ENCODE measurements around the gene EYS.

EYS gene

GRCh38 chr6:64064919-64065318, 1642.1 kb downstream of the EYS start:
- Histone ChIP-seq H3K4me1 (ENCODE audit: control insufficient read depth, insufficient read depth, low read depth, low read length) (no peaks in the 10 kb centered on the region), H2BK12ac (ENCODE audit: low read length in 2 of 2) (no peak overlapping the region), H4K8ac (ENCODE audit: low read length) (no peak overlapping the region), H3K36me3 (ENCODE audit: control insufficient read depth in 1 of 2, insufficient read depth in 2 of 2, low read depth in 1 of 2, low read length in 2 of 2) (no peaks in the 10 kb centered on the region), H3K79me1 (replicated peaks; ENCODE audit: low read length, poor library complexity, severe bottlenecking) (no peaks in the 10 kb centered on the region), H2BK120ac (ENCODE audit: low read depth, low read length) (no peak overlapping the region), H2AK5ac (ENCODE audit: low read length, severe bottlenecking) (no peak overlapping the region), H2AFZ (ENCODE audit: low read depth, low read length) (no peak overlapping the region), H2BK5ac (ENCODE audit: low read depth, low read length, poor library complexity, severe bottlenecking) (no peak overlapping the region), H3K9me3 (ENCODE audit: control insufficient read depth, low read length) (no peaks in the 10 kb centered on the region), H3K9ac (ENCODE audit: low read length) (peak overlapping the region; percentile 8), H3K18ac (ENCODE audit: low read depth in 1 of 2, low read length in 2 of 2) (no peak overlapping the region), H4K91ac (ENCODE audit: low read length) (no peak overlapping the region), H3K4me2 (ENCODE audit: low read length, poor library complexity, severe bottlenecking) (no peak overlapping the region), H3K4me3 (ENCODE audit: insufficient read depth in 1 of 2, low read depth in 1 of 2, low read length in 2 of 2) (no peak overlapping the region), H3K4ac (ENCODE audit: low read depth in 1 of 2, low read length in 2 of 2) (no peak overlapping the region), H2BK15ac (ENCODE audit: low read depth, poor library complexity, severe bottlenecking) (no peak overlapping the region), H3K14ac (ENCODE audit: low read length in 2 of 2) (no peak overlapping the region), H3K27ac (ENCODE audit: low read length, poor library complexity, severe bottlenecking) (no peak overlapping the region), H3K23ac (ENCODE audit: low read length in 2 of 2) (no peak overlapping the region), H3K27me3 (ENCODE audit: control insufficient read depth in 1 of 2, insufficient read depth in 1 of 2, low read length in 2 of 2) (no peaks in the 10 kb centered on the region)
- WGBS, result no CpG with 5 or more reads among the region's 1 CpG
- no peak for DNase-seq

- Histone ChIP-seq H3K14ac (ENCODE audit: low read length in 2 of 2) (no peak overlapping the region), H3K79me1 (replicated peaks; ENCODE audit: low read length, poor library complexity, severe bottlenecking) (no peaks in the 10 kb centered on the region), H3K4me2 (ENCODE audit: low read length, poor library complexity, severe bottlenecking) (no peak overlapping the region), H3K4me3 (ENCODE audit: insufficient read depth in 1 of 2, low read depth in 1 of 2, low read length in 2 of 2) (no peak overlapping the region), H3K27me3 (ENCODE audit: control insufficient read depth in 1 of 2, insufficient read depth in 1 of 2, low read length in 2 of 2) (no peaks in the 10 kb centered on the region), H3K9me3 (ENCODE audit: control insufficient read depth, low read length) (no peaks in the 10 kb centered on the region), H3K4me1 (ENCODE audit: control insufficient read depth, insufficient read depth, low read depth, low read length) (no peaks in the 10 kb centered on the region), H3K4ac (ENCODE audit: low read depth in 1 of 2, low read length in 2 of 2) (no peak overlapping the region), H4K91ac (ENCODE audit: low read length) (no peak overlapping the region), H4K8ac (ENCODE audit: low read length) (no peak overlapping the region), H2BK12ac (ENCODE audit: low read length in 2 of 2) (no peak overlapping the region), H2BK120ac (ENCODE audit: low read depth, low read length) (no peak overlapping the region), H2BK5ac (ENCODE audit: low read depth, low read length, poor library complexity, severe bottlenecking) (no peak overlapping the region), H3K23ac (ENCODE audit: low read length in 2 of 2) (no peak overlapping the region), H3K27ac (ENCODE audit: low read length, poor library complexity, severe bottlenecking) (no peak overlapping the region), H2AK5ac (ENCODE audit: low read length, severe bottlenecking) (no peak overlapping the region), H3K9ac (ENCODE audit: low read length) (no peak overlapping the region), H3K36me3 (ENCODE audit: control insufficient read depth in 1 of 2, insufficient read depth in 2 of 2, low read depth in 1 of 2, low read length in 2 of 2) (no peaks in the 10 kb centered on the region), H2BK15ac (ENCODE audit: low read depth, poor library complexity, severe bottlenecking) (no peak overlapping the region), H2AFZ (ENCODE audit: low read depth, low read length) (no peak overlapping the region), H3K18ac (ENCODE audit: low read depth in 1 of 2, low read length in 2 of 2) (no peak overlapping the region)
- 89% methylated on average over 4 of the region's 5 CpGs for WGBS
- DNase-seq, result no peak
These were observed 1643.9 kb downstream of the EYS start for GRCh38 chr6:64062960-64063683.

GRCh38 chr6:64054861-64055260, 1652.2 kb downstream of the EYS start:
- Histone ChIP-seq H3K27ac (ENCODE audit: low read length, poor library complexity, severe bottlenecking) (no peak overlapping the region), H3K9me3 (ENCODE audit: control insufficient read depth, low read length) (no peaks in the 10 kb centered on the region), H3K4ac (ENCODE audit: low read depth in 1 of 2, low read length in 2 of 2) (no peak overlapping the region), H3K9ac (ENCODE audit: low read length) (no peak overlapping the region), H3K27me3 (ENCODE audit: control insufficient read depth in 1 of 2, insufficient read depth in 1 of 2, low read length in 2 of 2) (no peaks in the 10 kb centered on the region), H2BK5ac (ENCODE audit: low read depth, low read length, poor library complexity, severe bottlenecking) (no peak overlapping the region), H3K14ac (ENCODE audit: low read length in 2 of 2) (no peak overlapping the region), H3K4me3 (ENCODE audit: insufficient read depth in 1 of 2, low read depth in 1 of 2, low read length in 2 of 2) (no peak overlapping the region), H3K79me1 (replicated peaks; ENCODE audit: low read length, poor library complexity, severe bottlenecking) (no peaks in the 10 kb centered on the region), H3K18ac (ENCODE audit: low read depth in 1 of 2, low read length in 2 of 2) (no peak overlapping the region), H2AK5ac (ENCODE audit: low read length, severe bottlenecking) (no peak overlapping the region), H3K23ac (ENCODE audit: low read length in 2 of 2) (no peak overlapping the region), H2BK15ac (ENCODE audit: low read depth, poor library complexity, severe bottlenecking) (no peak overlapping the region), H2BK120ac (ENCODE audit: low read depth, low read length) (no peak overlapping the region), H2AFZ (ENCODE audit: low read depth, low read length) (no peak overlapping the region), H4K91ac (ENCODE audit: low read length) (no peak overlapping the region), H4K8ac (ENCODE audit: low read length) (no peak overlapping the region), H3K4me2 (ENCODE audit: low read length, poor library complexity, severe bottlenecking) (no peak overlapping the region), H2BK12ac (ENCODE audit: low read length in 2 of 2) (no peak overlapping the region), H3K4me1 (ENCODE audit: control insufficient read depth, insufficient read depth, low read depth, low read length) (no peaks in the 10 kb centered on the region), H3K36me3 (ENCODE audit: control insufficient read depth in 1 of 2, insufficient read depth in 2 of 2, low read depth in 1 of 2, low read length in 2 of 2) (no peaks in the 10 kb centered on the region)
- WGBS, result no CpG with 5 or more reads among the region's 1 CpG
- DNase-seq, result peak; percentile 32

- Histone ChIP-seq H3K4me2 (ENCODE audit: low read length, poor library complexity, severe bottlenecking) (no peak overlapping the region), H3K36me3 (ENCODE audit: control insufficient read depth in 1 of 2, insufficient read depth in 2 of 2, low read depth in 1 of 2, low read length in 2 of 2) (no peaks in the 10 kb centered on the region), H2AFZ (ENCODE audit: low read depth, low read length) (no peak overlapping the region), H3K79me1 (replicated peaks; ENCODE audit: low read length, poor library complexity, severe bottlenecking) (no peaks in the 10 kb centered on the region), H3K27me3 (ENCODE audit: control insufficient read depth in 1 of 2, insufficient read depth in 1 of 2, low read length in 2 of 2) (no peaks in the 10 kb centered on the region), H3K9me3 (ENCODE audit: control insufficient read depth, low read length) (no peaks in the 10 kb centered on the region), H3K14ac (ENCODE audit: low read length in 2 of 2) (no peak overlapping the region), H4K91ac (ENCODE audit: low read length) (no peak overlapping the region), H3K4ac (ENCODE audit: low read depth in 1 of 2, low read length in 2 of 2) (no peak overlapping the region), H3K23ac (ENCODE audit: low read length in 2 of 2) (no peak overlapping the region), H3K18ac (ENCODE audit: low read depth in 1 of 2, low read length in 2 of 2) (no peak overlapping the region), H2AK5ac (ENCODE audit: low read length, severe bottlenecking) (no peak overlapping the region), H3K4me3 (ENCODE audit: insufficient read depth in 1 of 2, low read depth in 1 of 2, low read length in 2 of 2) (no peak overlapping the region), H2BK120ac (ENCODE audit: low read depth, low read length) (no peak overlapping the region), H2BK5ac (ENCODE audit: low read depth, low read length, poor library complexity, severe bottlenecking) (no peak overlapping the region), H3K4me1 (ENCODE audit: control insufficient read depth, insufficient read depth, low read depth, low read length) (no peaks in the 10 kb centered on the region), H2BK15ac (ENCODE audit: low read depth, poor library complexity, severe bottlenecking) (no peak overlapping the region), H2BK12ac (ENCODE audit: low read length in 2 of 2) (no peak overlapping the region), H3K27ac (ENCODE audit: low read length, poor library complexity, severe bottlenecking) (no peak overlapping the region), H4K8ac (ENCODE audit: low read length) (no peak overlapping the region), H3K9ac (ENCODE audit: low read length) (no peak overlapping the region)
- peak; percentile 76 for DNase-seq
- no CpG with 5 or more reads among the region's 1 CpG for WGBS
These were observed 1656.4 kb downstream of the EYS start for GRCh38 chr6:64050590-64050989.

Data from mesenchymal stem cell (in vitro differentiated cells and primary cell).